Measurements from ENCODE around the gene HOXB5.

Gene HOXB5

GRCh38 chr17:48605409-48605919 lies 11.9 kb upstream of the HOXB5 start:
- in situ Hi-C loops (cut with MboI; ENCODE audit: low sequenced_read_pairs), result no loop called here

- in situ Hi-C loops (cut with MboI; ENCODE audit: low sequenced_read_pairs), result no loop called here
Measured at GRCh38 chr17:48604770-48605329, 11.3 kb upstream of the HOXB5 start, which contains the start of gene HOXB6. TSS of gene HOXB6 (minus strand) at chr17:48604986. CDS start at chr17:48598150, 6,836 bp downstream.

- in situ Hi-C loops (cut with MboI; ENCODE audit: low sequenced_read_pairs), result no loop called here
Measured at GRCh38 chr17:48603959-48604769, 10.6 kb upstream of the HOXB5 start.

GRCh38 chr17:48601539-48602425 lies 8.2 kb upstream of the HOXB5 start:
- in situ Hi-C loops (cut with MboI; ENCODE audit: low sequenced_read_pairs), result no loop called here

- in situ Hi-C loops (cut with MboI; ENCODE audit: low sequenced_read_pairs), result no loop called here
Measured at GRCh38 chr17:48601207-48601538, 7.6 kb upstream of the HOXB5 start.

GRCh38 chr17:48600244-48601098 lies 6.9 kb upstream of the HOXB5 start:
- in situ Hi-C loops (cut with MboI; ENCODE audit: low sequenced_read_pairs), result no loop called here

- in situ Hi-C loops (cut with MboI; ENCODE audit: low sequenced_read_pairs), result no loop called here
Measured at GRCh38 chr17:48599354-48599753, 5.8 kb upstream of the HOXB5 start.

- in situ Hi-C loops (cut with MboI; ENCODE audit: low sequenced_read_pairs), result no loop called here
Measured at GRCh38 chr17:48598736-48599135, 5.2 kb upstream of the HOXB5 start.

GRCh38 chr17:48597778-48598631 lies 4.4 kb upstream of the HOXB5 start:
- in situ Hi-C loops (cut with MboI; ENCODE audit: low sequenced_read_pairs), result no loop called here

- in situ Hi-C loops (cut with MboI; ENCODE audit: low sequenced_read_pairs), result no loop called here
Measured at GRCh38 chr17:48597528-48597777, 3.9 kb upstream of the HOXB5 start.

GRCh38 chr17:48596735-48597527 lies 3.4 kb upstream of the HOXB5 start:
- in situ Hi-C loops (cut with MboI; ENCODE audit: low sequenced_read_pairs), result no loop called here

- in situ Hi-C loops (cut with MboI; ENCODE audit: low sequenced_read_pairs), result no loop called here
Measured at GRCh38 chr17:48596000-48596734, 2.6 kb upstream of the HOXB5 start.

- in situ Hi-C loops (cut with MboI; ENCODE audit: low sequenced_read_pairs), result no loop called here
Measured at GRCh38 chr17:48595278-48595999, 1.9 kb upstream of the HOXB5 start.

- in situ Hi-C loops (cut with MboI; ENCODE audit: low sequenced_read_pairs), result no loop called here
Measured at GRCh38 chr17:48594538-48595277, 1.1 kb upstream of the HOXB5 start.

GRCh38 chr17:48593840-48594537 lies 410 bp upstream of the HOXB5 start:
- in situ Hi-C loops (cut with MboI; ENCODE audit: low sequenced_read_pairs), result no loop called here

- in situ Hi-C loops (cut with MboI; ENCODE audit: low sequenced_read_pairs), result no loop called here
Measured at GRCh38 chr17:48592577-48592976, 1.0 kb downstream of the HOXB5 start.
